ENCODE results near the gene SUSD1.

SUSD1 gene

DNA sequence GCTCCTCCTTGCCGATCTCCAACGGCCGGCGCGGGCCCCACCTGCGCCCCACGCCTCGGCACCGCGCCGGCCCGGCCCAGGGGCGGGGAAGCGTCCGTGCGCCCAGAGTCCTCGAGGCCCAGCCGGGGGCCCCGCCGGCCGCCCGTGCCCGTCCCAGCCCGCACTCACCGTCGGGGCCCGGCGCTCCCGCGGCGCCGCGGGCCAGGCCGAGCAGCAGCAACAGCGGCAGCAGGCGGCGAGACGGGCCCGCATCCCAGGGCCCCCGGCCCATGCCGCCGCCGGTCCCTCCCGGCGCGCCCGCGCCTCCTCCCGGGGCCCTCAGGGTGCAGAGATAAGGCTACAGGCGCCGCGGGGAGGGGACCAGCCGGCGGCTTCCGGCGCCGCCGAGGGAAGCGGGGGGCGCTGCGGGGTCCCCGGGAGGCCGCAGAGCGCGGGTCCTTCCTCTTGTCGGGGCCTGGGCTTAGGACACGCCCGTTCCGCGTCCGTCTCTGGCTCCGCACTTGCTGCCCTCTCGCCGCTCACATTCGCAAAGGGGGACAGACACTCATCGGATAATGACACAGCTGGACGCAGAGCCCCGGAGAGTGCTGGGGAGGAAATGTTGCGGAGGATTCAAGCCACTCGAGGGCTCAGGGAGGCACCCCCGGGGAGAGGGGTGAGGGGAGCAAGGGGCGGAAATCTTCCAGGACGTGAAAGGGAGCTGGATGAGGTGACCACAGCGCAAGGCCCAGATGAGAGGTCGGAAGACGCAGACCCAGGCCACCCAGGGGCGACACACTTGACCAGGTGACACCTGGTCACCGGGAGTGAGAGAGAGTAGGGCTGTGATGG, at the start of gene SUSD1:
TSS of gene SUSD1 (minus strand) at position 333 of the 831 bp plus-strand sequence. CDS start at position 271, 62 bp downstream.
- TF ChIP-seq, protein P1, sequence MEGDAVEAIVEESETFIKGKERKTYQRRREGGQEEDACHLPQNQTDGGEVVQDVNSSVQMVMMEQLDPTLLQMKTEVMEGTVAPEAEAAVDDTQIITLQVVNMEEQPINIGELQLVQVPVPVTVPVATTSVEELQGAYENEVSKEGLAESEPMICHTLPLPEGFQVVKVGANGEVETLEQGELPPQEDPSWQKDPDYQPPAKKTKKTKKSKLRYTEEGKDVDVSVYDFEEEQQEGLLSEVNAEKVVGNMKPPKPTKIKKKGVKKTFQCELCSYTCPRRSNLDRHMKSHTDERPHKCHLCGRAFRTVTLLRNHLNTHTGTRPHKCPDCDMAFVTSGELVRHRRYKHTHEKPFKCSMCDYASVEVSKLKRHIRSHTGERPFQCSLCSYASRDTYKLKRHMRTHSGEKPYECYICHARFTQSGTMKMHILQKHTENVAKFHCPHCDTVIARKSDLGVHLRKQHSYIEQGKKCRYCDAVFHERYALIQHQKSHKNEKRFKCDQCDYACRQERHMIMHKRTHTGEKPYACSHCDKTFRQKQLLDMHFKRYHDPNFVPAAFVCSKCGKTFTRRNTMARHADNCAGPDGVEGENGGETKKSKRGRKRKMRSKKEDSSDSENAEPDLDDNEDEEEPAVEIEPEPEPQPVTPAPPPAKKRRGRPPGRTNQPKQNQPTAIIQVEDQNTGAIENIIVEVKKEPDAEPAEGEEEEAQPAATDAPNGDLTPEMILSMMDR (IDR thresholded peaks at IDR 0.05) = no peak
- peak; percentile 78 for DNase-seq (ENCODE audit: low spot score)
- peak within 1 kb of the TSS; percentile 39 to 73 for H3K27ac ChIP-seq
- H3K4me3 ChIP-seq = peak within 1 kb of the TSS; percentile 69

GRCh38 chr9:112224401-112225289, 49.5 kb upstream of the SUSD1 start:
- TF ChIP-seq, protein P1 (IDR thresholded peaks at IDR 0.05) = no peak
- H3K27ac ChIP-seq = no peak overlapping the region
- DNase-seq (ENCODE audit: low spot score) = no peak
- H3K4me3 ChIP-seq = no peak overlapping the region

DNA sequence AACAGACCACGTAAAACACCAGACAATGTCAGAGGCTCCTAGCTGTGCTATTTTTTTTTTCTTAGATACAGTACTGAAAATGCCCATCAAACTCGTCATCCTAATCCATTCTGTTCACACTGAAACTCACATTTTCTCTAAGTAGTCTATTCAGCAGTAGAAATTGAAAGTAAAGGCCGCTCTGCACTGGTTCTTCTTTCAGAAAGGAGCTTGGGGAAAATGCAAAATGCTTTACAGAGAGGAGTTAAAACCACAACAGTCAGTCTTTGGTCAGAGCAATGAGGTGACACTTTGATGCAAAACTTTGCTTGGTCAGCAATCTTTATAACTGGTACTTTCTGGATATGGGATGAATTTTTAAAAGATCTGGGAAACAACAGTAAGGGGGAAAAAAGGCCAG, 43.8 kb upstream of the SUSD1 start:
- TF ChIP-seq, protein P1 (IDR thresholded peaks at IDR 0.05) = no peak
- DNase-seq (ENCODE audit: low spot score) = no peak
- H3K27ac ChIP-seq = no peak overlapping the region
- no peak overlapping the region for H3K4me3 ChIP-seq

DNA sequence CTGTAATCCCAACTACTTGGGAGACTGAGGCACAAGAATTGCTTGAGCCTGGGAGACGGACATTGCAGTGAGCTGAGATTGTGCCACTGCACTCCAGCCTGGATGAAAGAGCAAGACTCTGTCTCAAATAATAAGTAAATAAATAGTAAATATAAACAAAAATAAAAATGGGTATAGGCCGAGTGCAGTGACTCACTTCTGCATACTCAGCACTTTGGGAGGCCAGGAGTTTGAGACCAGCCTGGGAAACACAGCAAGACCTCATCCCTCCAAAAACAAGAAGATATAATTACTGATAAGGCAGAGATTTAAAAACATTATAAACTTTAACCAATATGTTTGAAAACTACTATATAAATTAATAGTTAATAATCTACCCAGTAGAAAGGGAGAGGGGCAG, 37.8 kb upstream of the SUSD1 start:
- TF ChIP-seq, protein P1 (IDR thresholded peaks at IDR 0.05) = no peak
- DNase-seq (ENCODE audit: low spot score) = no peak
- Histone ChIP-seq H3K27ac (no peak overlapping the region), H3K4me3 (no peak overlapping the region)

DNA sequence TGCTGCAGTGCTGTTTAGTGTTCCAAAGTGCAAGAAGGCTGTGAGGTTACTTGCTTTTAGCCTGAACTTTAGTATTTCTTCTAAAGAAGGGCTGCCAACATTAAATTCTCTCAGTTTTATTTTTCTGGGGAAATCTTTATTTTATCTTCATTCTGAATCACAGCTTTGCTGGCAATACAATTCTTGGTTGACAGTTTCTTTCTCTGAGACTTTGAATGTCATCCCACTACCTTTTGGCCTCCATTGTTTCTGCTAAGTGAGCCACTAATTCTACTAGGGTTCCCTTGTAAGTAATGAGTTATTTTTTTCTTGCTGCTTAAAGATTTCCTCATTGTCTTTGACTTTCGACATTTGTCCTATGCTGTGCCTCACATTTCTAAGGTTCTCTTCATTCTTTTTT, 32.4 kb upstream of the SUSD1 start:
- no peak overlapping the region for H3K27ac ChIP-seq
- TF ChIP-seq, protein P1 (IDR thresholded peaks at IDR 0.05) = no peak
- no peak for DNase-seq (ENCODE audit: low spot score)
- H3K4me3 ChIP-seq = no peak overlapping the region

DNA sequence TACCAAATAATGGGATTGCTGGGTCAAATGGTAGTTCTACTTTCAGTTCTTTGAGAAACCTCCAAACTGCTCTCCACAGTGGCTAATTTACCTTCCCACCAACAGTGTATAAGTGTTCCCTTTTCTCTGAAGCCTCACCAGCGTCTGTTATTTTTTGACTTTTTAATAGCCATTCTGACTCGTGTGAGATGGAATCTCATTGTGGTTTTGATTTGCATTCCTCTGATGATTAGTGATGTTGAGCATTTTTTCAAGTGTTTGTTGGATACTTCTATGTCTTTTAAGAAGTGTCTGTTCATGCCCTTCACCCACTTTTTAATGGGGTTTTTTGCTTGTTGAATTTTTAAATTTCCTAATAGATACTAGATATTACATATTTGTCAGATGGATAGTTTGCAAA, 28.4 kb upstream of the SUSD1 start:
- TF ChIP-seq, protein P1 (IDR thresholded peaks at IDR 0.05) = no peak
- DNase-seq (ENCODE audit: low spot score) = no peak
- Histone ChIP-seq H3K4me3 (no peak overlapping the region), H3K27ac (no peak overlapping the region)

Data from coronary artery (tissue), 2 donors.